B cell (primary cell): ENCODE data around the gene TENM3.

ENCODE experiments used
- CTCF ChIP-seq: fragments of 200-600 bp; IDR thresholded peaks from one replicate; pipeline ENCODE4 v1.8.0; 2022; ENCODE audit warnings: antibody characterized with exemption, mild to moderate bottlenecking
- EZH2 ChIP-seq: IDR thresholded peaks from 2 replicates; pipeline ENCODE4 v1.6.1; 2012; ENCODE audit warnings: borderline replicate concordance, low read depth, mild to moderate bottlenecking, moderate library complexity, low read length; ENCODE audit not compliant: insufficient read depth, poor library complexity, severe bottlenecking

- no peak for TF ChIP-seq CTCF
- TF ChIP-seq EZH2 = no peak
These were observed 310.5 kb downstream of the TENM3 start for GRCh38 chr4:182553653-182554052.
